UCSD-AML1 (cell line): ENCODE measurements around the gene GGA3.
A peak's percentile ranks its signal among the peaks of the same experiment; 100 is the strongest.
"Not testable (repeated sequence)": the region's sequence is repeated elsewhere in the genome, so short reads cannot be mapped to it uniquely, and the experiment has no call there.

Experiments used
- DNase-seq: peaks from one replicate; lab custom pipeline; 2025; ENCODE audit not compliant: unreplicated experiment; lab: John Stamatoyannopoulos, UW

GGA3 gene

GRCh38 chr17:75273977-75274708, 12.7 kb upstream of the GGA3 start:
- no peak for DNase-seq

GRCh38 chr17:75272848-75273184, 11.4 kb upstream of the GGA3 start:
- no peak for DNase-seq

GRCh38 chr17:75271955-75272847, 10.8 kb upstream of the GGA3 start:
- no peak for DNase-seq

DNA sequence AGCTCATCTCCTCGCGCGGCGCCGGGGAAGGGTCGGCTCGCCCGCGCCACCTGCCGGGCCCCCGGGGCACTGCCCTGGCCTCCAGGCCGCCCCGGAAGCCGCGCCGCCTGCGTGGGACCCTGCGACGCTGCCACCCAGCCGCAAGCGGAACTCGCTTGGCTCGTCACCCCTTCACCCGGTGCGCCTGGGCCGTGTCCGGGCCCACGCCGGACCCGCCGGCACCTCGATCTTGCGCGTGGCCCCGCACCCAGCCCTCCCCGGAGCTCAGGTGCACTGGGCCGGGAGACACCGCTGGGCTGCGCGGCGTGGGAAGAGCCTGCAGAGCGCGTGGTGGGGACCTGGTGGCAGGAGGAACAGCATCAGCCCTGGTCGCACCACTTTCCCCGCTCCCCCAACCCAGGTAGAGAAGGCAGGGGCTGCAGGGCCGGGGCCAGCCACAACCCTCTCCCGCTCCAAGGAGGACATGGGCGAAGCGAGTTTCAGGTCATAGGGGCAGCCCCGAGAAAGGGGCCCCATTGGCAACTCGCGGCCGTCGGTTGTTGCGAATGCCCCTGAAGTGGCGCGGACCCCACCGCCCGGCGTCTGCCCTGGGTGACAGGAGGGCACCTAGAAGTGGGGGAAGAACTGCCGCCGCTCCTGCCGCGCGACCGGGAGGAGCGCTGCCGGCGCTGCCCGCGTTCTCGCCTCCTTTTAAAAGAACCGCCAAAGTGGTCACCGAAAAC, 10.0 kb upstream of the GGA3 start:
- peak; percentile 89 for DNase-seq

DNA sequence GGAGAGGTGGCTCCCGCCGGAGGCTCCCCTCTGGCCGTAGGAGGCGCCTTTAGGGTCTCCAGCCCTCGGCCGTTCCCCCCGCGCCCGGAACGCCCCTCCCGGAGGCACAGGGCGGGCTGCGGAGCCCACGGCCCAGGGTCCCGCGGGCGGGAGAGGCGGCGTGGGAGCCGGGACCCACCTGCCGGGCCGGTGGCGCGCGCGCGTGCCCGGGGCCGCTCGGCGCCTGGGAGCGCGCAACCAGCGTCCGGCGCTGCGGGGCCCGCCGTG, 9.5 kb upstream of the GGA3 start, which contains the start of gene MIF4GD:
Gene MIF4GD (minus strand): TSS at position 266 of the 267 bp plus-strand sequence. CDS start 1,036 bp downstream, outside the sequence.
- DNase-seq, result no peak

DNA sequence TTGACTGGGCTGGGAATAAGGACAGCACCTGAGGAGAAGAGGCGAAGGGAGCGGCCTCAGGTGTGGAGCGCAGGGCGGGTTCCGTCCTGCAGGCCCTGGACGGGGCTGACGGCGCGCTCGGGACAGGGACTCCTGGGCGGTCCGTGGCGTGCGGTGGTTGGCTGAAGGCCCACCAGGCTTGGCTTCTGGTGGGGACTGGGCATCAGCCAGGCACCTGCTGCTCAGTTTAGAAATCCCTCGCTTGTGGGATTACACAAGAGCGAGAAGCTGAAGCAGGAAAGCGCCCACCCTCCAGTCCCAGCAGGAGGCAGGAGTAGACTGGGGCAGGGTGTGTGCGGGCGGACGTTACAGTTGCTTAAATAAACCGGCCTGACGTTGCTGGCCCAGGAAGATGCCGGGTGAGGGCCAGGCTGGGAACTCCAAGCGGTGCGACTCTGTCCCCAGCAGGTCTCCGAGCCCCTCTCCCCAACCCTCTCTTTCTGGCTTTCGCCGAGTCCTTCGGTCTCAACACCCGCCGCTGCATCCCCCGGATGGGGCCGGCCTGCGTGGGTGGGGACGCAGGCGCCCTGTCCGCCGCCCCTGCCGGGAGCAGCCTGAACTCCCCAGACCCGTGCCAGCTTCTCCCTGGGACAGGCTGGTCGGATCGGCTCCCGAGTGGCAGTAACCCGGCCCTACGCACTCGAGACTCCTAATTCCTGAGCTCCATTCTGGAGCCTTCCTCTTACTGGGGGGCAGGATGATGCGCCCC, 9.0 kb upstream of the GGA3 start:
- DNase-seq, result peak; percentile 81

DNA sequence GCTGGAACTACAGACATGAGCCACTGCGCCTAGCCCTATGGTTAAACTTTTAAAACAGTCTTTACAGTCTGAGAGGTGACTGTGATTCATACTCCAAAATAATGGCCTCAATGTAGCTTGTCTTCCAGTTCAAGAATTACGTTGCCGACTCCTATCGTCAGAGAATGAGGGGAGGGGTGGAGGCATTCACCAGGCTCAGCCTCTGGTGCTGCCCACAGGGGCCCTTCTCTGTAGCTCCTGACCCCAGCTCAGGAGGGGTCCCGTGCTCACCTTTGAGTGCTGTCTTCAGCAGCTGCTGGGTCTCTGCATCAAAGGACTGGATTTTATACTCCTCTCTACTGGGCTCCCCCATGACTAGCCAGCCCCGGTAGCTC, 8.4 kb upstream of the GGA3 start:
- DNase-seq, result no peak

DNA sequence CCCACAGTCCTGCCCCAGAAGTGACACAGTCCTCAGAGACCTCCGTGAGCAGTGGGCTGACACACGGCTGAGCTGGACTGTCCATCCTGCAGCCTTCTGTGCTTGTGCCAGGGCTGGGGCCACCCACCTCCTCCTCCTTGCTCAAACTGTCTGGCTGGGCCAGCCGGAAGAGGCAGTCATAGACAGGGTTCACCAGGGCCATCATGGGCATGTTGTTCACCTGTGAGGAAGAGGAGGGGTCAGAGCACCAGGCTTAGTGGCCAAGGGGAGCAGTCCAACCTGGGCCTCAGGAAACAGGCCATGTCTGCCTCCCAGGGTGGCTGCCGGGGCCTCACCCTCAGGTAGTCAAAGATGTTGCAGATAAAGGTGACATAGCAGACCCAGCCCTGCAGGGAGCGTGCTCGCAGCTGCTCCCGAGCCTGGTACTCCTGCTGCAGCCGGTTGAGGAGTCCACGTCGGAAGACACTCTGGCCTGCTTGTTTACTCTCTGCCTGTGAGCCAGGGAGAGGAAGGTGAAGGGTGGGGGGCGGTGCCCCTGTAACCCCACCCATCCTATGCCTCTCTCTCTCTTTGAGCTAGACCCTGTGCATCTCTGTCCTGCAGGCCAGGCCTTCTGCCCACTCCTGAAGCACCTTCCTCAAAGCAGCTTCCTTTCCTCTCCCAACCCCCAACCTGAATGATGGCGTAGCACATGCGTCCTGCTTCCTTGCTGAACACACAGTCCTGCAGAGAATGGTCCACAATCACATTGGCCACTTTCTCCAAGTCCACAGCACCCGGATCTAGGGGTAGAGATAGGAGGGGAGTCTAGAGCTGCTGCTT, 6.2 kb upstream of the GGA3 start:
- no peak for DNase-seq

DNA sequence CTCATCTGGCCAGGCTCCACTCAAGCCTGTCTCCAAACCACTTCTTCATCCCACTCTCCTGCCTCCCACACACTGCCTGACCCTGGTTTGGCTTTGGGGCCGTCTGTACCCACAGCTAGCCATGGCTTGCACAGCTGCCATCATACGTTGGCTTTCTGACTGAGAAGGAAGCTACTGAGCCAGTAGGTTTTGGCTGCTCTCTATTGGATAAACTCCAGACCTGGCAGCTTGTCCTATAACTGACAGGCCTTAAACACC, 5.7 kb upstream of the GGA3 start:
- no peak for DNase-seq

DNA sequence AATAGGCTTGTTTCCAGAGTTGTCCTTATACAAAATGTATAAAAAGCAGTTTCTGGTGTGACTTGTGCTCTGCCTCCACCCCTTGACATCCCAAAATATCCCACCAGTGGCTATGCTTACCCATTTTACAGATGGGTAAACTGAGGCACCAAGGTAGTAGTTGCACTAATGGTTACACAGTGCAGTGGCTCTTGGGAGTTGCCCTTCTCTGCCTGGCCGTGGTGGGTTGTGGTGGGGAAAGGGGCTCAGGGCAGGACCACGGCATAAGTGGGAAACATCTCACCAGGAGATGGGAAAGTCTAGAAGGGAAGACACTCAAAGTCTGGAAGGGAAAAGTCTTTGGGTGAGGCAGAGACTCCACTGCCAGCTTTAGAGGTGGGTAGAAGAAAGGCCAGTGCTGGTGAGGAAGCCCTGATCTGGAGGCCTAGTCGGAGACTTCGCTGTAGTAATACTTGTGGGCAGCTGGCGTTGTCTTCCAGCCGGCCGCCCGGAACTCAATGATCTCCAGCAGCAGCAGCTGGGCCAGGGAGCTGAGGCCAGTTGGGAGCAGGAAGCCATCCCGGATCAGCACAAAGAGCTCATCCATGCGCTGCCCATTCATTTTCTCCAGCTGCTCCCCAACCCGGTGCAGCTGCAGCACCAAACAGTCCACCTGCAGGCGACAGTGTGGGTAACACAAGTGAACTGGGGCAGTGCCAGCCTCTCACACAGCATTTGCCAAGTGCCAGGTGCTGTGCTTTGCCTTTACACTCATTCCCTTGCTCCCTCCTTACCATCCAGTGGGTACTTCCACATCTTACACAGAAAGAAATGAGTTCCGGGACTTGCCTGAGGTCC, 5.1 kb upstream of the GGA3 start:
- DNase-seq, result no peak

DNA sequence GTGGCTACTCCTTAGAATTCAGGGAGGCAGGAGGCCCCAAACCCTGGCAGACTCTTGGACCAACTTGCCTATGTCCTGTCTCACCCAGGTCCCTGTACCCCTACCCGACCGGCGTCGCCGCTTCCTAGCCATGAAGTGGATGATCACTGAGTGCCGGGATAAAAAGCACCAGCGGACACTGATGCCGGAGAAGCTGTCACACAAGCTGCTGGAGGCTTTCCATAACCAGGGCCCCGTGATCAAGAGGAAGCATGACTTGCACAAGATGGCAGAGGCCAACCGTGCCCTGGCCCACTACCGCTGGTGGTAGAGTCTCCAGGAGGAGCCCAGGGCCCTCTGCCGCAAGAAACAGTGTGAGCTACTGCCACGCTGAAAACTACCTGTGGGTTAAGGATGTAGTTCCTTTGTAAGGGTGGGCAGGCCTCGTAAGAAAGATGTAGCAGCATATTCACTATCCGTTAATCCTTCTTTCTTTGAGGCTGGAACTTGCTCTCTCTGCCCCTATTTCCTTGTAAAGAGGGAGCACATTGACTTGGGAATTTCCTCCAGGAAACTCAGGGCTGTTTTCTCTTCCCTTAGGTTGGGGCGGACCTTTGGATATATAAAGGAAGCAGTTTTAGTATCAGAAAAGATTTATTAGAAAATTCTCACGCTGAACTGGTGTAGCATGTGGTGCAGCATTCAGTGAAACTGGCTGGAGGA, 4.4 kb upstream of the GGA3 start:
- no peak for DNase-seq

DNA sequence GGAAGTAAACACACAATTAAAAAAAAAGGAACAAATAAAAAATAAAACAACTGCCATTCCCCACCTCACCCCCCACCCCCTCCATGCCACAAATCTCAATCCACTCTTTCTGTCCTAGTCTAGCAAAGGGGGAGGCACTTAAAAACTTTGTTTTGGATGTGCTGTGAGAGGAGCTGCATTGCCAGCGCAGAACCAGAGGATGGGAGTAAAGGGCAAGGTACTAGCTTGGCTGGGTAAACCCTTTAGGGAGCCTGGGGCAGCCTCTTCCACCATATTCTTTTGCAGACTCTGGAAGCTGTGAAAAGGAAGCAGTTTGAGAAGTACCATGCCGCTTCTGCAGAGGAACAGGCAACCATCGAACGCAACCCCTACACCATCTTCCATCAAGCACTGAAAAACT, 1.6 kb upstream of the GGA3 start:
- DNase-seq, result no peak

GRCh38 chr17:75262112-75262606, 753 bp upstream of the GGA3 start:
- no peak for DNase-seq

GRCh38 chr17:75260641-75261335, 618 bp downstream of the GGA3 start:
- no peak for DNase-seq

DNA sequence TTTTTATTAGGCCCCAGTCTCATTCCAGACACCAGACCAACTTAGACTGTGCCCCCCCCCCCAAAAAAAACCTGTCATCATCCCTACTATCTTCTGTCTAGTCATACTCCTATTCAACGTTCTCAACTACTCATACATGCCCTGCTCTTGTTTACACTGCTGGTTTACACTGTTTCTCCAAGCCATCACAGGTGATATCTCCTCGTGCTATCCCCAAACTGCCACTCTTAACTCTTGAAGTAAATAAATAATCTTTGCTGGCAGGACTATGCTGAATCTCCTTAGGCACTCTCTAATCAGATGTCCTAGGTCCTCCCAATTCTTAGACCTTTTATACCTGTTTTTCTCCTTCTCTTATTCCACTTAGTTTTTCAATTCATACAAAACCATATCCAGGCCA, 4.2 kb downstream of the GGA3 start:
- DNase-seq, result not testable (repeated sequence)

DNA sequence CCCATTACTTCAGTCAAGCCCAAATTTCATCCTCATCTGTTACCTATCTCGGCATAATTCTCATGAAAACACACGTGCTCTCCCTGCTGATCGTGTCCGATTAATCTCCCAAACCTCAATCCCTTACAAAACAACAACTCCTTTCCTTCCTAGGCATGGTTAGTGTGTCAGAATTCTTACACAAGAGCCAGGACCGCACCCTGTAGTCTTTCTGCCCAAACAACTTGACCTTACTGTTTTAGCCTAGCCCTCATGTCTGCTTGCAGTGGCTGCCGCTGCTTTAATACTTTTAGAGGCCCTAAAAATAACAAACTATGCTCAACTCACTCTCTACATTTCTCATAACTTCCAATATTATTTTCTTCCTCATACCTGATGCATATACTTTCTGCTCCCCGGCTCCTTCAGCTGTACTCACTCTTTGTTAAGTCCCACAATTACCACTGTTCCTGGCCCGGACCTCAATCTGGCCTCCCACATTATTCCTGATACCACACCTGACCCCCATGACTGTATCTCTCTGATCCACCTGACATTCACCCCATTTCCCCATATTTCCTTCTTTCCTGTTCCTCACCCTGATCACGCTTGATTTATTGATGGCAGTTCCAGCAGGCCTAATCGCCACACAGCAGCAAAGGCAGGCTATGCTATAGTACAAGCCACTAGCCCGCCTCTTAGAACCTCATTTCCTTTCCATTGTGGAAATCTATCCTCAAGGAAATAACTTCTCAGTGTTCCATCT, 5.3 kb downstream of the GGA3 start:
- DNase-seq, result not testable (repeated sequence)

GRCh38 chr17:75252039-75252816, 9.2 kb downstream of the GGA3 start:
- DNase-seq, result no peak
